ENCODE data around the gene MINAR2.

Gene MINAR2, protein sequence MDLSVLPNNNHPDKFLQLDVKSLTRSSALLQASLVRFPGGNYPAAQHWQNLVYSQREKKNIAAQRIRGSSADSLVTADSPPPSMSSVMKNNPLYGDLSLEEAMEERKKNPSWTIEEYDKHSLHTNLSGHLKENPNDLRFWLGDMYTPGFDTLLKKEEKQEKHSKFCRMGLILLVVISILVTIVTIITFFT

GRCh38 chr5:129747572-129748407, at the start of gene MINAR2:
TSS of gene MINAR2 (plus strand) at chr5:129748094. CDS start at chr5:129748191, 97 bp downstream.
- DNase-seq (ENCODE audit: low read depth, low spot score) = no peak

DNA sequence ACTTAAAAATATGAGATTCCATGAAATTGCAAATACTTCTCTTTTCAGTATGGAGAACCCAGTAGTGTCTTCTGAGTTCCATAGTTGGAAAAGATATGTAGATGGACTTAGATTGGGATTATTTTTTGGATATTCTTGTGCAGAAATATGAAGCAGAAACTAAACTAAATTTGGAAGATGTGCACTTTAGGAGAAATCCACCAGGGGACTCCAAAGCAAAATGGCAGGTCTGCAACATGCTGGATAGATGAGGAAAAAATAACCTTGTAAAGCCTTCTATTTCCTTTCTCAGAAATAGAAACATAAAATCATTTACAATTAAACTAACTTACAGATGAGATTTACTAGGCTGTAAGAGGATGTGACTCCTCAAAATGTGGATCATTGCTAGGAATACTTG, 49.2 kb upstream of the MINAR2 start:
- DNase-seq (ENCODE audit: low read depth, low spot score) = no peak

DNA sequence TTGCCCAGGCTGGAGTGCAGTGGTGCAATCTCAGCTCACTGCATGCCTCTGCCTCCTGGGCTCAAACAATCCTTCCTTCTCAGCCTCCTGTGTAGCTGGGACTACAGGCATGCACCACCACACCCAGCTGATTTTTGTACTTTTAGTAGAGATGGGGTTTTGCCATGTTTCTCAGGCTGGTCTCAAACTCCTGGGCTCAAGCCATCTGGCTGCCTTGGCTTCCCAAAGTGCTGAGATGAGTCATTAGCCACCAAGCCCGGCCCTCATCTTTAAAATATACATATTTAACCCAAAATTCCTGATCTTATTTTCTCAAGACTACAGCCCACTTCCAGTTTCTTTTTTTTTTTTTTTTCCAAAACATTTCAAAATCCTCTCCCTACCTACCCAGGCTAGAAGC, 31.7 kb upstream of the MINAR2 start:
- DNase-seq (ENCODE audit: low read depth, low spot score) = no peak

DNA sequence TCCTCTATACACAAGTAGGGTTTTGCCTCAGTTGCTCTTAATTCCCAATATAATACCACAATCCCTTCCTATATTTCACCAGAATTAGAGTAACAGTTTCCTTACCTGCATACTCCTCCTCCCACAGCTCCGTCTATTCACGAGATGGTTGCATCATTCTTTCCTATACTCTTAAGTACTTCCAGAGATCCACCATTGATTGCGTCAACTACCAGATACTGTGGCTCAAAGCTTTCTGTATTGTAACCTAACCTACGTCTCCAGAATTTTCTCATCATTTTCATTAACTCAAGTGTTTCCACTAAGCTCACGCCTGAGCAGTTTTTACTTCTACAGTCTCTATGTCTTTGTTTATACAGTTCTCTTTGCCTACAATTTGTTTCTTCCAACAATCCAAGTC, 31.2 kb upstream of the MINAR2 start:
- DNase-seq (ENCODE audit: low read depth, low spot score) = no peak

GRCh38 chr5:129717751-129718310, 30.1 kb upstream of the MINAR2 start:
- DNase-seq (ENCODE audit: low read depth, low spot score) = no peak

GRCh38 chr5:129718471-129719090, 29.3 kb upstream of the MINAR2 start:
- DNase-seq (ENCODE audit: low read depth, low spot score) = no peak

DNA sequence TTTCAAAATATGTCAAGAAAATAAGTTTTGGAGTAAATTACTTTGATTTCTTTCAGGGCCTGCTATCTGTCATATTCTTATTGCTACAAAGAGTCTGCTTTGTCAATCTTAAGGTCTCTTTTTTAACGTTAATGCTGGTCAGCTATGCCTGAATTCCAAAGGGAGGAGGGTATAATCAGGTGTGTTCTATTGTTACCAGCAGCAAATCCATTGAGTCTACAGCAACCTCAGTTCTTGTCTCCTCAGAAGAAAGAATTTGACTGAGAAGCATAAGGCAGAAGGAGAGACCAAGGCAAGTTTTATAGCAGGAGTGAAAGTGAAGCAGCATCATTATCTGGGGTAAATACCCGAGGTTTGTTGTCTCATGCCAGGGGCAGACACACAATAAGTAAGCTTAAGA, 23.7 kb upstream of the MINAR2 start:
- DNase-seq (ENCODE audit: low read depth, low spot score) = no peak

DNA sequence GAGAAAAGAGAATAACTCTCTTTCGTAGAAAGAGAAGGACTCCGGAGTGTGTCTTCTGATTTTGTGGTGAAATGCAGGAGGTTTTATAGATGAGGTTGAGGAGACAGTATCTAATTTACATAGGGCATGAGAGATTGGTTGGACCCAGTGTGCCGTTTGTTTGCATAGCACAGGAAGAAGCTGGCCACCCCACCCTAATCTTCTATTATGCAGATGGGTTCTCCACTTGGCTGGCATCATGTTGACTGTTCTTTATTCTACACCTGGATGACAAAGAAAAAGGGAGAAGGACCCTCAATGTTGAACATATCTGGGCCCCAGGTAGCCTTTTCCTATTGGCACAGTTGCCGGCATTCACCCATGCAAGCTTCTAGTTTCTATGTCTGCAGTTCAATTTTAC, 23.2 kb upstream of the MINAR2 start:
- no peak for DNase-seq (ENCODE audit: low read depth, low spot score)

DNA sequence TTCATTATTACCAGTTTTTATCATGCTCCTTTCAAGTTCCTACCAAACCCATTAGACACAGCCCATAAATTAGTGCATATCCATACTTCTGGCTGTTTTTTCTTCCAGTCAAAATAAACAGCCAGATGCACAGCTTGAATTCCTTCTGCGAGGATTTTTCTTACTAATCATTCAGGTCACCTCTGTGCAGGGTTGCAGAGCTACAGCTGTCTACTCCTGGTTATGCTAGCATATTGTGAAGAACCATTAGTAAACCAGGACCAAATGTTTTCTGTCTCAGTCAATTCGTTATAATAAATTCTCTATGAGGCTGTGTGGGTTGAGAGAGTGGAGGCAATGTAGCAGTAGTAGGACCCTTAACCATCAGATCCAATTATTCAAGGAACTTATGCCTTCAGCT, 8.1 kb upstream of the MINAR2 start:
- DNase-seq (ENCODE audit: low read depth, low spot score) = no peak

DNA sequence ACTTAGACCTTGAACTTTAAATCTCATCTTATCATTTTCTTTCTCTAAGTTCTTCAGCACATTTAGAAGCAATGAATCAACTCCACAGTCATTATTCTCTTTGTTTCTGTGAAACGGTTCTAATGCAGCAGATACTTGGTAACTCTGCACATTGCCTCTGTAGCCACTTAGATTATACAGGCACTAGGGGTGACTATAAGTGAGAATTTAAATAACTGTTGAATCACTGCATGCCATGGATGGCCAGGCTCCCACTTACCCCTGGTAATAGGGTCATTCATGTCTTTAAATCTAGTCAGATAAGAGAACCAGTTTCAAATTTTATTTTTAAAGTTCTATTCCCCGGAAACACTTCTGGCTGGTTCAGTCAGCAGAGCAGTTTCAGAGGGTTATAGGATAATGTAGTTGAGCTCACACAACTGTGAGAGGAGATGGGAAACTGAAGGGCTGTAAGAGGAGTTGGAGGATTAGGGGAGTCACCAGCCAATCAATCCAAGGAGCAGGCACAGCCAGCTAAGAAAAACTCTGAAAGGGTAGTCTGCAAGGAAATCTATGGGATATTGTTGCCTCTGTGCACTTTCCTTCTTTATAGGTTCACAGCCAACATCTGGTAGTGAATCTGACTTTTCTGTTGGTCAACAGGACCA, 4.2 kb upstream of the MINAR2 start:
- DNase-seq (ENCODE audit: low read depth, low spot score) = no peak

- no peak for DNase-seq (ENCODE audit: low read depth, low spot score)
Measured at GRCh38 chr5:129745997-129746396, 1.9 kb upstream of the MINAR2 start.

- DNase-seq (ENCODE audit: low read depth, low spot score) = no peak
Measured at GRCh38 chr5:129746876-129747275, 1.0 kb upstream of the MINAR2 start.

DNA sequence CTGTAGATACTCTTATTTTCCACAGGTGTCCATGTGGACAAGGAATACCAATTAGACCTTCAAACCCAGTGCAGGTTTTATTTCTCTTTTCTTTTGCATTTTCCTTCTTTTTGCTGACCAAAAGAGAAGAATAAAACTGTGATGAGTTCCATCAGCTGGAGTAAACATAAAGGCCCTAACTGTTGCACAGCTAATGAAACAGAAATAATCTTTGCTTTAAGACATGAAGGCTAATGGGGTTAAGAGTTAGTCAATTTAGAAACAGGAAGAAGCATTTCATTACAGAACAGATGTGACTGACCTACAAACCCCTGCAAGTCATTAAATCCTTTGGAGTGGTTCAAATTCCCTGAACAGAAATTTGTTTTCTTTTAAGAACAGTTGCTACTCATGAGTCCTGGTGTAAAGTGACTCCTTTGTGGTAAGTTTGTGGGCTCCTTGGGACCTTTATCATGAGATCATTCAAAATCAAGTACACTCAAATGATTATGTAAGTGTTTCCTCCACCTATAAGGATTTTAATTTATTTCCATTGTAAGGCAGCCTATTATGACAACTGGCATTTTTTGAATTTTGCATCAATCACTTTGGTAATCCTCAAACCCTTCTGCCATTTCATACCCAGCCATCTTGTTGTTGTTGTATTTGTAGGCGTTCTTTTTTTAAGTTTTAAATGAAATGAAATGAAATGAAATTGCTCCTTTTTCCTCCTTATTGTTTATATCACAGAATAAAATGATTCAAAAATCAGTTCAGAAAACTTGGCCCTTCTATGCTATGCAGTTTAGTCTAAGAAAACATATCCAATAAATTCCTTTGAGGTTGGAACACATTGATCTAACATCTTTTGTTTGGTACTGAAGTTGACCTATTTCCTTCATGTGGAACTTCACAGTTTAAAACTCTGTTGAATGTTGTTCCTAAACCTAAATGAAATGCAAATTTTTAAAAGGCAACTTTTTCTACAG, 1.3 kb downstream of the MINAR2 start:
- no peak for DNase-seq (ENCODE audit: low read depth, low spot score)

DNA sequence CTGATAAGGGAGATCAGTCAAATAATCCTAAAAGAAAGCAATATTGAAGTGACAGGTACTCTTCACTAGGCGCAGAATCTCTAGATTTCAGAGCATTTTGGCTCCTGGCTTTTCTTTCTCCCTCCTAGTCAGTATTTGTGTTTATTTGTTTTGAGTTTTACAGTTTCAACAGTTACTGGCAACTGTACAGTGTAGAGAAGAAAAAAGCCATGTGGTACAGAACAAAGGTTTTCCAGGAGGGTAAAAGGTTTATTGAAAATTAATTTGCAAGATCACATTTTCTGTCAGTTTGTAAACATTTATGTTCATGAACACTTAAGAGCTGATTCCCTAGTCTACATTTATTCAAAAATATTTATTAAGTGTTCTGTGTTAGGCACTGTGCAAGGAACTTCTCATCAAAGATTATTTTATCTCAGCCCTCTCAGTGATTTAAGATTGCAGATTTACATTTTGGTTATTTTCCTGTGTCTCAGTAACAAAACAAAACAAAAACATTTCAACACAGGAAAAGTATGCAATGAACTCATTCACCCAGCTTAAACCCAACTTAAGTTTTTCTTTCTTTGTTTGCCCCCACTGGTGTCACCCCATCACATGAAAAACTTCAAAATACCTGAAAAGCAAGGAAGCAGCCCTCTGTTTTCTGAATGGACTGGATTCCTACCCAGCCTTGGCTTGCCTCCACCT, 12.9 kb downstream of the MINAR2 start:
- DNase-seq (ENCODE audit: low read depth, low spot score) = no peak

- DNase-seq (ENCODE audit: low read depth, low spot score) = no peak
Measured at GRCh38 chr5:129763651-129764050, 15.8 kb downstream of the MINAR2 start.

GRCh38 chr5:129766798-129767197, 18.9 kb downstream of the MINAR2 start:
- no peak for DNase-seq (ENCODE audit: low read depth, low spot score)

GRCh38 chr5:129767927-129768380, 20.1 kb downstream of the MINAR2 start:
- DNase-seq (ENCODE audit: low read depth, low spot score) = peak; percentile 17

DNA sequence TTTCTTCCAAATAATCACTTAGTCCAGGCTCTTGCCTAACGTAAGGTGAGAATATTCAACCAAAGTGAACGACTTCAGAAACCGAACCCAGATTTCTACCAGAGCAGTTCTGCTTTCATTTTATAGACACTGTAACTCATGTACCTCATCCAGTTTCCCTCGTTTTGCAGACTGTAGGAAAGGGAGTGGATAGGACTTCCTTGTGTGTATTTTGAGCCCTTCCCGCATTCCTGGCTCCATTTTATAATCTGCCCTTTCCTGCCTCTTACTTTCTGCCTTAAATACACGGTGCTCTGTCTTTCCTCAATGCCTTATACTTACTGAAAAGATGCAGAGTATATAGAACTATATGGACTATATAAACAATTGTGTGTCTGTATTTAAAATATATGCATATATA, 20.8 kb downstream of the MINAR2 start:
- DNase-seq (ENCODE audit: low read depth, low spot score) = no peak

- DNase-seq (ENCODE audit: low read depth, low spot score) = no peak
Measured at GRCh38 chr5:129770024-129770820, 22.3 kb downstream of the MINAR2 start.
